ENCODE data around the gene UBE2Q2.
"Not testable (repeated sequence)": the region's sequence is repeated elsewhere in the genome, so short reads cannot be mapped to it uniquely, and the experiment has no call there.

Gene UBE2Q2

GRCh38 chr15:75842722-75843677 lies at the start of gene UBE2Q2:
Gene UBE2Q2, plus strand, starts transcription at chr15:75843447. Its CDS starts 220 bp downstream, at chr15:75843667.
- ATAC-seq = peak; percentile 60 to 62

GRCh38 chr15:75796321-75796720 lies 46.9 kb upstream of the UBE2Q2 start:
- ATAC-seq = no peak

GRCh38 chr15:75797146-75797545 lies 46.1 kb upstream of the UBE2Q2 start:
- ATAC-seq = not testable (repeated sequence)

- no peak for ATAC-seq
Measured at GRCh38 chr15:75799190-75799589, 44.1 kb upstream of the UBE2Q2 start.

- ATAC-seq = not testable (repeated sequence)
Measured at GRCh38 chr15:75800409-75800808, 42.8 kb upstream of the UBE2Q2 start.

GRCh38 chr15:75801859-75802593 lies 41.2 kb upstream of the UBE2Q2 start:
- ATAC-seq = peak; percentile 97

GRCh38 chr15:75807486-75807885 lies 35.8 kb upstream of the UBE2Q2 start:
- ATAC-seq = not testable (repeated sequence)

- ATAC-seq = not testable (repeated sequence)
Measured at GRCh38 chr15:75808009-75808408, 35.2 kb upstream of the UBE2Q2 start.

GRCh38 chr15:75808563-75808962 lies 34.7 kb upstream of the UBE2Q2 start:
- no peak for ATAC-seq

- no peak for ATAC-seq
Measured at GRCh38 chr15:75809986-75810750, 33.1 kb upstream of the UBE2Q2 start.

- no peak for ATAC-seq
Measured at GRCh38 chr15:75810874-75811498, 32.3 kb upstream of the UBE2Q2 start.

- no peak for ATAC-seq
Measured at GRCh38 chr15:75811626-75812025, 31.6 kb upstream of the UBE2Q2 start.

- ATAC-seq = no peak
Measured at GRCh38 chr15:75814794-75815193, 28.5 kb upstream of the UBE2Q2 start.

GRCh38 chr15:75815811-75816719 lies 27.2 kb upstream of the UBE2Q2 start:
- ATAC-seq = no peak

GRCh38 chr15:75817138-75817935 lies 25.9 kb upstream of the UBE2Q2 start:
- ATAC-seq = peak; percentile 87 to 94

- ATAC-seq = no peak
Measured at GRCh38 chr15:75820206-75820605, 23.0 kb upstream of the UBE2Q2 start.

- no peak for ATAC-seq
Measured at GRCh38 chr15:75821786-75822345, 21.4 kb upstream of the UBE2Q2 start.

GRCh38 chr15:75822685-75823278 lies 20.5 kb upstream of the UBE2Q2 start:
- no peak for ATAC-seq

GRCh38 chr15:75823860-75824613 lies 19.2 kb upstream of the UBE2Q2 start:
- no peak for ATAC-seq
